HUES6 (cell line): ENCODE results near the gene NEBL.

ENCODE experiments used
- H3K27ac ChIP-seq: 2 replicates; pipeline ENCODE4 v1.7.0; 2013; ENCODE audit warnings: low read depth, mild to moderate bottlenecking, low read length, inconsistent platforms
- H3K27me3 ChIP-seq: 2 replicates; pipeline ENCODE4 v1.6.1; 2013; ENCODE audit warnings: low read length; ENCODE audit not compliant: control insufficient read depth, insufficient read depth
- H3K36me3 ChIP-seq: 2 replicates; pipeline ENCODE4 v1.6.1; 2013; ENCODE audit warnings: low read length; ENCODE audit not compliant: control insufficient read depth, insufficient read depth
- H3K4me1 ChIP-seq: 2 replicates; pipeline ENCODE4 v1.6.1; 2013; ENCODE audit warnings: low read length; ENCODE audit not compliant: control insufficient read depth, insufficient read depth
- H3K4me3 ChIP-seq: 2 replicates; pipeline ENCODE4 v1.5.1; 2013; ENCODE audit warnings: low read depth, low read length
- H3K9ac ChIP-seq: one replicate; pipeline ENCODE4 v1.6.1; 2013; ENCODE audit warnings: mild to moderate bottlenecking, low read length
- H3K9me3 ChIP-seq: 2 replicates; pipeline ENCODE4 v1.6.1; 2013; ENCODE audit warnings: low read depth, low read length; ENCODE audit not compliant: control insufficient read depth, insufficient read depth

NEBL gene

GRCh38 chr10:20836401-20836800 lies 60.7 kb downstream of the NEBL start:
- H3K36me3 ChIP-seq = peaks cover 10% of the 10 kb centered on the region; the same call in 1 of the 2 replicates
- H3K9me3 ChIP-seq = peaks cover 4% of the 10 kb centered on the region; the same call in 1 of the 2 replicates
- H3K4me1 ChIP-seq = no peaks in the 10 kb centered on the region
- H3K4me3 ChIP-seq = no peak overlapping the region
- no peak overlapping the region for H3K27ac ChIP-seq
- H3K27me3 ChIP-seq = no peaks in the 10 kb centered on the region
- no peak overlapping the region for H3K9ac ChIP-seq

DNA sequence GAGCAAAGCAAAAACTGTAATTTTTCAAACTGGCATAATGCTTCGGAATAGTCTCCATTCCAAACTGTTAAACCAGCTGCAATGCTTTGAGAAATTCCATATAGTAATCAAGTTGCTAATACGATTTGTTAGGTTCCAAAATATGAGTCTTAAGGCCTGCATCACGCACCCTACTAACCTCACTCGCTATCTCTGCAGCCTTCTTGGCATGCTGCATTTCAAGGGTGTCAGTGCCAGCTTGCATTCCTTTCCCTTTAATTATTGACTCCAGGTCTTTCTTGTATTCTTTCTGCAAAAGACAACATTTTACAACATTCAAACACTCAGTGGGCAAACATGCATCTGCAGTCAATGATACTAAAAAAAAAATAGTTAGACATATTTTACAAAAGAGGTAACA lies 61.8 kb downstream of the NEBL start:
- Histone ChIP-seq H3K9ac (no peak overlapping the region), H3K9me3 (peaks cover 4% of the 10 kb centered on the region; the same call in 1 of the 2 replicates), H3K27ac (no peak overlapping the region), H3K27me3 (no peaks in the 10 kb centered on the region), H3K4me1 (no peaks in the 10 kb centered on the region), H3K4me3 (no peak overlapping the region), H3K36me3 (peaks cover 16% of the 10 kb centered on the region; the same call in 1 of the 2 replicates)

DNA sequence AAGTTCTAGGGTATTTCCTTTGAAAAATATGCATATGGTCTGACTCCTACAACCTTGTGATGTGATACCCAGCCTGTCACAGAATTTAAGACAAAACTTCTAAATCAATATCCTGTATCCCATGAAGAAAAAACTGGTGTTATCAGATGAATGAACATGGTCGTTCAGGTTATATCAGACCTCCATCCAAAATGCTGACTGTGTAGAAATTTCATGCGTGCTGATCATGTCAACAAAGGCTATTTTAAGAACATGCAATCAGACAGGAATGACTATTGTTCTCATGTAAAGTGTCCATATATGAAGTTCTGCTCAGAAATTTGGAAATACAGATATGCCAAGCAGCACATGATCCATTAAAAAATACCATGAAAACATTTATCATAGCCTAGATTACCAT lies 62.3 kb downstream of the NEBL start:
- Histone ChIP-seq H3K27me3 (no peaks in the 10 kb centered on the region), H3K27ac (no peak overlapping the region), H3K36me3 (peaks cover 17% of the 10 kb centered on the region; the same call in 1 of the 2 replicates), H3K4me3 (no peak overlapping the region), H3K4me1 (no peaks in the 10 kb centered on the region), H3K9ac (no peak overlapping the region), H3K9me3 (peaks cover 4% of the 10 kb centered on the region; the same call in 1 of the 2 replicates)

DNA sequence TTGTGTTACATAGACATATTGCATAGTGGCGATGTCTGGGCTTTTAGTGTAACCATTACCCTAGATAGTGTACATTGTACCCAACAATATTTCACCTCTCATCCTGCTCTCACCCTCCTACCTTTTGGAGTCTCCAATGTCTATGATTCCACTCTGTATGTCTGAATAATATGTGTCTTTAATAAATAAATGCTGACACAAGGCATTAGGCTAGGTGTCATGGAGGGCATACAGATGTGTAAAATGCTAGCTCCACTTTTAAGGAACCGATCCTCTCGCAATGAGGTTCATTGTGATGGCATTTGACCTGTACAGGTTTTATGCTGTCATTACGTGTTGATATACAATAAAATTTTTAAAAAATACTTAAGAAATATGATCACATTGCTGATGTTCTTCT lies 74.3 kb downstream of the NEBL start:
- Histone ChIP-seq H3K4me1 (no peaks in the 10 kb centered on the region), H3K9ac (no peak overlapping the region), H3K27me3 (no peaks in the 10 kb centered on the region), H3K27ac (no peak overlapping the region), H3K4me3 (no peak overlapping the region), H3K9me3 (no peaks in the 10 kb centered on the region), H3K36me3 (peaks cover 4% of the 10 kb centered on the region; the same call in 1 of the 2 replicates)

DNA sequence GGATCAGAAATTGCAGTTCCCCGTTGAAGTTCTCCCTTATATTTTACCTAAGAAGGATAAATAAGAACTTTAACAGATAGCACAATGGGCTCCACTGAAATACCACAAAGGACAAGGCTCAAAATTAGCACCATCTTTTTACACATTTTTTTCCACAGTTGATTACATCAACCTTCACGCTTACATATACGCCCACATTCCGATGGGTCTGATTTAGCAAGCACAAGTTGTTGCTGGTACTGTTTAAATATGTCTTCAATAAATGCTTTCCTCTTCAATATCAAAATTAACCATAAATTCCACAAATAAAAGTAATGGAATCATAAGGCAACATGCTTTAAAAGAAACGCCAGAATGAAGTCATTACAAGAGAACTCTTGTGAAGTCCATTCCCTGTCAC lies 79.5 kb downstream of the NEBL start:
- Histone ChIP-seq H3K27ac (no peak overlapping the region), H3K27me3 (no peaks in the 10 kb centered on the region), H3K9ac (no peak overlapping the region), H3K9me3 (no peaks in the 10 kb centered on the region), H3K4me1 (no peaks in the 10 kb centered on the region), H3K36me3 (peaks cover under 1% of the 10 kb centered on the region), H3K4me3 (no peak overlapping the region)

DNA sequence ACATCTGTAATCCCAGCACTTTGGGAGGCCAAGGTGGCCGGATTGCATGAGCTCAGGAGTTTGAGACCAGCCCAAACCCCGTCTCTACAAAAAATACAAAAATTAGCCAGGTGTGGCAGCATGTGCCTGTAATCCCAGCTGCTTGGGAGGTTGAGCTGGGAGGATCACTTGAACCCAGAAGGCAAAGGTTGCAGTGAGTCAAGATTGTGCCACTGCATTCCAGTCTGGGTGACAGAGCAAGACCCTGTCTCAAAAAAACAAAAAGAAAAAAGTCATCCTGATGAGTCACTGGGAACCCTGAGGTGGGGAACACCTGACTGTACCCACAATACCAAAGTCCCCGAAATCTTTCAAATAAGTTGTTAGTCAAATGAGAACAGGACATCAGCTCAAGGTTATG lies 80.0 kb downstream of the NEBL start:
- Histone ChIP-seq H3K36me3 (no peaks in the 10 kb centered on the region; the same call in none of the 2 replicates), H3K9me3 (no peaks in the 10 kb centered on the region), H3K27me3 (no peaks in the 10 kb centered on the region), H3K4me3 (no peak overlapping the region), H3K9ac (no peak overlapping the region), H3K4me1 (no peaks in the 10 kb centered on the region), H3K27ac (no peak overlapping the region)

- no peak overlapping the region for H3K9ac ChIP-seq
- no peak overlapping the region for H3K4me3 ChIP-seq
- H3K27me3 ChIP-seq = no peaks in the 10 kb centered on the region
- H3K4me1 ChIP-seq = no peaks in the 10 kb centered on the region
- H3K27ac ChIP-seq = no peak overlapping the region
- H3K36me3 ChIP-seq = no peaks in the 10 kb centered on the region; the same call in none of the 2 replicates
- no peaks in the 10 kb centered on the region for H3K9me3 ChIP-seq
These were observed 83.0 kb downstream of the NEBL start for GRCh38 chr10:20814116-20814515.

DNA sequence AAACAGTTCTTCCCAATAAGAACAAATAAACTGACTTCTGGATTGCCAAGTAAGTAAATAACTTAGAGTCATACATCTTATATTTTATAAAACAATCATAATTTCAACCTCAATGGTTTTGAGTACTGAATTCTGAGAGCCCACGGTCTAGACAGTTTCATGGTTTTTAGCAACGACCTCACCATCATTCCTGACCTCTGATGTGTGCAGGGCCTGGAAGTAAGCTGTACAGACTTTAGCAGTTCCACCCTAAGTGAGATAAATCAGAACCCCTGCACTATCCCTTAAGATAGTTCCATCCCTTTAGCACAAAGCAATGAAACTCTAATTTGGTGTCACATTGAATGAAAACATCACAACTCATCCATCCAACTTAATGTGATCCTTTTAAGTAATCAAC lies 86.0 kb downstream of the NEBL start:
- Histone ChIP-seq H3K36me3 (no peaks in the 10 kb centered on the region; the same call in 1 of the 2 replicates), H3K4me1 (no peaks in the 10 kb centered on the region), H3K27ac (no peak overlapping the region), H3K9ac (no peak overlapping the region), H3K9me3 (no peaks in the 10 kb centered on the region), H3K27me3 (no peaks in the 10 kb centered on the region), H3K4me3 (no peak overlapping the region)

DNA sequence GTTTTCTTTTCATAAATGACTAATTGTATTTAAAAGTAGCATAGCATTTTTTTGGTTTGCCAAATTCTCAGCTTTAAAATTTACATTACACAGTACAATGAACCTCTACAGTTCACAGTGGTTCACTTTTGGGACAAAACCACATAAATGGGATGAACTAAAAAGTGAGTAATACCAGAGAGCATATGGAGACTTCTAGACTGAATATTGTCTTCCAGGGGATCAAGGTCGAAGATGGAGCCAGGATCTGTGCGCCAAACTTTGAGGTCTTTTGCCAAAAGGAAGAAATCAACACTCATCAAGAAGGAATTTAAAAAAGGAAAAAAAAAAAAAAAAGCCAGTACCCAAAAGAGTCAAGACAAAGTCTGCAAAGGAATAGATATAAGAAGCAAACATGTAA lies 87.5 kb downstream of the NEBL start:
- Histone ChIP-seq H3K27me3 (no peaks in the 10 kb centered on the region), H3K36me3 (no peaks in the 10 kb centered on the region; the same call in 1 of the 2 replicates), H3K9me3 (no peaks in the 10 kb centered on the region), H3K4me1 (no peaks in the 10 kb centered on the region), H3K27ac (no peak overlapping the region), H3K4me3 (no peak overlapping the region), H3K9ac (no peak overlapping the region)

DNA sequence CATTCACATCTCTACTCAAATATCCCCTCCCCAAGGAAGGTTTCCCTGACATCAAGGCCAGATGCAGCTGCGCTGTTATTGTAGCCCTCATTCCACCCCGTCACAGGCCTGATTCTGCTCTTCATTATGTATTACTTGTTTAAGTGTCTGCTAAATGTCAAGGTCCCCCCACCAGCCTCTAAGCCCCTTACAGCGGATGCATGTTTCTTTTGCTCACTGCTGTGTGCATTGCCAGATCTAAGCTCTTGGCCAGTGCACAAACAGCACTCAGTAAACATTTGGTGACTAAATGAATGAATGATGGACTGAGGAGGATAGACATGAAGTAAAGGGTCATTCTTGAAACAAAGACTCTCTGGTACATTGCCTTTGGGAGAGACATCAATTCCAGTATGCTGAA lies 90.6 kb downstream of the NEBL start:
- H3K4me1 ChIP-seq = no peaks in the 10 kb centered on the region
- no peaks in the 10 kb centered on the region for H3K27me3 ChIP-seq
- H3K36me3 ChIP-seq = no peaks in the 10 kb centered on the region
- H3K4me3 ChIP-seq = no peak overlapping the region
- H3K9me3 ChIP-seq = no peaks in the 10 kb centered on the region
- H3K27ac ChIP-seq = no peak overlapping the region
- no peak overlapping the region for H3K9ac ChIP-seq

- Histone ChIP-seq H3K36me3 (no peaks in the 10 kb centered on the region), H3K27ac (no peak overlapping the region), H3K9me3 (no peaks in the 10 kb centered on the region), H3K4me1 (no peaks in the 10 kb centered on the region), H3K9ac (no peak overlapping the region), H3K4me3 (no peak overlapping the region), H3K27me3 (no peaks in the 10 kb centered on the region)
These were observed 99.8 kb downstream of the NEBL start for GRCh38 chr10:20797290-20797689.

- H3K36me3 ChIP-seq = no peaks in the 10 kb centered on the region
- no peaks in the 10 kb centered on the region for H3K9me3 ChIP-seq
- no peaks in the 10 kb centered on the region for H3K27me3 ChIP-seq
- no peak overlapping the region for H3K4me3 ChIP-seq
- no peak overlapping the region for H3K9ac ChIP-seq
- H3K4me1 ChIP-seq = no peaks in the 10 kb centered on the region
- no peak overlapping the region for H3K27ac ChIP-seq
These were observed 101.7 kb downstream of the NEBL start for GRCh38 chr10:20795391-20795790.
